ENCODE data around the gene SPATA13. TPM values are rescaled to one million over a fixed set of nuclear protein-coding genes. Genes with fewer than 3 reads are reported as not detected.

The SPATA13 gene
- total RNA-seq, 1 donor from 2014 or later = 38.2 TPM

GRCh38 chr13:24353736-24354135, 193.2 kb downstream of the SPATA13 start:
- Histone ChIP-seq H3K36me3 (no peaks in the 10 kb centered on the region), H3K4me1 (no peaks in the 10 kb centered on the region), H3K27me3 (no peaks in the 10 kb centered on the region), H3K27ac (no peak overlapping the region), H3K4me3 (no peak overlapping the region), H3K9me3 (no peaks in the 10 kb centered on the region)
- DNase-seq (ENCODE audit: low spot score in 2 of 2) = no peak
- TF ChIP-seq CTCF (IDR thresholded peaks at IDR 0.05) = no peak
- intact Hi-C loops (cut with DNase I) = no loop called here

- intact Hi-C loops (cut with DNase I) = no loop called here
- H3K36me3 ChIP-seq = no peaks in the 10 kb centered on the region
- H3K4me1 ChIP-seq = no peaks in the 10 kb centered on the region
- no peaks in the 10 kb centered on the region for H3K9me3 ChIP-seq
- H3K27me3 ChIP-seq = no peaks in the 10 kb centered on the region
- no peak overlapping the region for H3K27ac ChIP-seq
- no peak for TF ChIP-seq CTCF (IDR thresholded peaks at IDR 0.05)
- H3K4me3 ChIP-seq = no peak overlapping the region
- no peak for DNase-seq (ENCODE audit: low spot score in 2 of 2)
These were observed 194.6 kb downstream of the SPATA13 start for GRCh38 chr13:24355103-24355502.

GRCh38 chr13:24356270-24356669, 195.8 kb downstream of the SPATA13 start:
- Histone ChIP-seq H3K27me3 (no peaks in the 10 kb centered on the region), H3K4me1 (no peaks in the 10 kb centered on the region), H3K36me3 (no peaks in the 10 kb centered on the region), H3K4me3 (no peak overlapping the region), H3K9me3 (no peaks in the 10 kb centered on the region), H3K27ac (no peak overlapping the region)
- no peak for TF ChIP-seq CTCF (IDR thresholded peaks at IDR 0.05)
- intact Hi-C loops (cut with DNase I) = no loop called here
- DNase-seq (ENCODE audit: low spot score in 2 of 2) = no peak

Other genes starting within 250 kb of the SPATA13 start
- not detected for gene C1QTNF9, start 148.9 kb downstream of the SPATA13 start, total RNA-seq

Measured in ascending aorta (tissue), 2 donors.